Neuronal stem cell (in vitro differentiated cells): ENCODE data around the gene MAP3K15.

Experiments used
- DNase-seq: peaks from one replicate; pipeline ENCODE4 v3.0.0-alpha.2; 2013; ENCODE audit warnings: low spot score
- H2AFZ ChIP-seq: one replicate; pipeline ENCODE4 v1.6.1; 2013; ENCODE audit warnings: mild to moderate bottlenecking, low read length, inconsistent platforms
- H2AK5ac ChIP-seq: 2 replicates; pipeline ENCODE4 v1.6.1; 2013; ENCODE audit warnings: low read depth, mild to moderate bottlenecking, inconsistent platforms, low read length, moderate library complexity, mixed read lengths
- H2BK120ac ChIP-seq: 2 replicates; pipeline ENCODE4 v1.6.1; 2013; ENCODE audit warnings: low read depth, mild to moderate bottlenecking, inconsistent platforms, low read length, moderate library complexity, mixed read lengths
- H2BK12ac ChIP-seq: one replicate; pipeline ENCODE4 v1.6.1; 2013; ENCODE audit warnings: low read length, inconsistent platforms
- H2BK15ac ChIP-seq: 2 replicates; pipeline ENCODE4 v1.6.1; 2013; ENCODE audit warnings: mild to moderate bottlenecking, low read length, inconsistent platforms, mixed read lengths
- H2BK5ac ChIP-seq: one replicate; pipeline ENCODE4 v1.6.1; 2013; ENCODE audit warnings: inconsistent platforms, mild to moderate bottlenecking, low read length, moderate library complexity
- H3K14ac ChIP-seq: one replicate; pipeline ENCODE4 v1.6.1; 2013; ENCODE audit warnings: low read length, inconsistent platforms
- H3K18ac ChIP-seq: 2 replicates; pipeline ENCODE4 v1.6.1; 2013; ENCODE audit warnings: low read length, inconsistent platforms
- H3K23ac ChIP-seq: 2 replicates; pipeline ENCODE4 v1.6.1; 2013; ENCODE audit warnings: low read depth, mild to moderate bottlenecking, mixed read lengths, low read length, inconsistent platforms; ENCODE audit not compliant: poor library complexity
- H3K27ac ChIP-seq: replicated peaks from 3 replicates; pipeline ENCODE4 v1.5.1; 2013; ENCODE audit warnings: low read length, inconsistent platforms
- H3K27me3 ChIP-seq, 3 experiments: 2 replicates each; pipeline ENCODE4 v1.6.1; 2013; ENCODE audit warnings: low read length in 3 of 3, mild to moderate bottlenecking in 2 of 3, inconsistent platforms in 1 of 3, low read depth in 1 of 3, mixed read lengths in 1 of 3, moderate library complexity in 1 of 3; ENCODE audit not compliant: control insufficient read depth in 3 of 3, insufficient read depth in 3 of 3
- H3K36me3 ChIP-seq, 2 donors: replicated peaks in 1 of 2; 2 replicates each; pipeline ENCODE4 v1.6.1; 2013; ENCODE audit warnings: low read length in 2 of 2; ENCODE audit not compliant: control insufficient read depth in 2 of 2, insufficient read depth in 2 of 2
- H3K4ac ChIP-seq: 2 replicates; pipeline ENCODE4 v1.6.1; 2013; ENCODE audit warnings: inconsistent platforms, mild to moderate bottlenecking, low read length, moderate library complexity
- H3K4me1 ChIP-seq, 2 donors: 1 replicate in 1 of 2; 2 replicates in 1 of 2; pipeline ENCODE4 v1.6.1; 2013; ENCODE audit warnings: low read length in 2 of 2, low read depth in 1 of 2; ENCODE audit not compliant: control insufficient read depth in 2 of 2, insufficient read depth in 1 of 2
- H3K4me2 ChIP-seq: one replicate; pipeline ENCODE4 v1.6.1; 2013; ENCODE audit warnings: mild to moderate bottlenecking, low read length, inconsistent platforms; ENCODE audit not compliant: insufficient read depth, poor library complexity, severe bottlenecking
- H3K4me3 ChIP-seq, 2 donors: 2 replicates each; pipeline ENCODE4 v1.5.1; 2013; ENCODE audit warnings: low read length in 2 of 2, mild to moderate bottlenecking in 2 of 2, inconsistent platforms in 1 of 2, moderate library complexity in 1 of 2
- H3K79me1 ChIP-seq: one replicate; pipeline ENCODE4 v1.6.1; 2013; ENCODE audit warnings: low read depth, mild to moderate bottlenecking, inconsistent platforms, low read length, moderate library complexity
- H3K9ac ChIP-seq: one replicate; pipeline ENCODE4 v1.6.1; 2013; ENCODE audit warnings: mild to moderate bottlenecking, low read depth, low read length, inconsistent platforms; ENCODE audit not compliant: poor library complexity
- H3K9me3 ChIP-seq, 2 donors: replicated peaks in 1 of 2; 2 replicates each; pipeline versions ENCODE3 to v1.6.1; 2013; ENCODE audit warnings: low read length in 2 of 2, mild to moderate bottlenecking in 2 of 2, inconsistent platforms in 1 of 2, low read depth in 1 of 2, mixed read lengths in 1 of 2, moderate library complexity in 1 of 2; ENCODE audit not compliant: control insufficient read depth in 2 of 2, insufficient read depth in 1 of 2
- H4K8ac ChIP-seq: one replicate; pipeline ENCODE4 v1.6.1; 2013; ENCODE audit warnings: low read depth, mild to moderate bottlenecking, inconsistent platforms, low read length, moderate library complexity
- H4K91ac ChIP-seq: one replicate; pipeline ENCODE4 v1.6.1; 2013; ENCODE audit warnings: low read length, low read depth, mild to moderate bottlenecking, inconsistent platforms; ENCODE audit not compliant: poor library complexity
- WGBS, 2 donors: extraction: QIAGEN DNeasy Blood & Tissue Kit; methylation state at CpG; one replicate each; pipeline ENCODE4 v1.1.7; 2013; ENCODE audit warnings: missing lambda C conversion rate in 2 of 2, mixed read lengths in 1 of 2; ENCODE audit not compliant: insufficient read length in 2 of 2, insufficient replicate concordance in 1 of 2; ENCODE audit errors: extremely low coverage in 2 of 2; 5-methylcytosine and 5-hydroxymethylcytosine counted together

MAP3K15 gene

GRCh38 chrX:19555683-19556082 lies 40.4 kb upstream of the MAP3K15 start:
- Histone ChIP-seq H2AK5ac (no peak overlapping the region), H2BK120ac (no peak overlapping the region), H2BK15ac (no peak overlapping the region), H2AFZ (no peak overlapping the region), H3K27ac (no peak overlapping the region), H3K4me2 (no peak overlapping the region), H3K18ac (no peak overlapping the region), H3K79me1 (no peaks in the 10 kb centered on the region), H3K27me3 (no peaks in the 10 kb centered on the region), H2BK5ac (no peak overlapping the region), H2BK12ac (no peak overlapping the region), H3K9me3 (no peaks in the 10 kb centered on the region), H3K36me3 (no peaks in the 10 kb centered on the region), H3K4ac (no peak overlapping the region), H4K91ac (no peak overlapping the region), H3K4me1 (no peaks in the 10 kb centered on the region), H4K8ac (no peak overlapping the region), H3K23ac (no peak overlapping the region), H3K4me3 (no peak overlapping the region), H3K9ac (no peak overlapping the region), H3K14ac (no peak overlapping the region)
- no peak for DNase-seq
- no CpG with 5 or more reads among the region's 5 CpGs for WGBS, 2 donors

GRCh38 chrX:19555236-19555635 lies 39.9 kb upstream of the MAP3K15 start:
- Histone ChIP-seq H4K91ac (no peak overlapping the region), H3K4me3 (no peak overlapping the region), H4K8ac (no peak overlapping the region), H3K4me2 (no peak overlapping the region), H2BK15ac (no peak overlapping the region), H2BK12ac (no peak overlapping the region), H2AK5ac (no peak overlapping the region), H2BK120ac (no peak overlapping the region), H3K4ac (no peak overlapping the region), H3K9ac (no peak overlapping the region), H2AFZ (no peak overlapping the region), H3K79me1 (no peaks in the 10 kb centered on the region), H3K18ac (no peak overlapping the region), H3K36me3 (no peaks in the 10 kb centered on the region), H2BK5ac (no peak overlapping the region), H3K9me3 (no peaks in the 10 kb centered on the region), H3K27ac (no peak overlapping the region), H3K23ac (no peak overlapping the region), H3K14ac (no peak overlapping the region), H3K27me3 (no peaks in the 10 kb centered on the region), H3K4me1 (no peaks in the 10 kb centered on the region)
- WGBS, 2 donors, result no CpG with 5 or more reads among the region's 5 CpGs
- DNase-seq, result no peak

GRCh38 chrX:19554786-19555185 lies 39.5 kb upstream of the MAP3K15 start:
- Histone ChIP-seq H2AFZ (no peak overlapping the region), H3K27me3 (no peaks in the 10 kb centered on the region), H3K4me1 (no peaks in the 10 kb centered on the region), H3K9me3 (no peaks in the 10 kb centered on the region), H2AK5ac (no peak overlapping the region), H3K9ac (no peak overlapping the region), H2BK12ac (no peak overlapping the region), H2BK120ac (no peak overlapping the region), H3K4me2 (no peak overlapping the region), H3K36me3 (no peaks in the 10 kb centered on the region), H3K23ac (no peak overlapping the region), H3K14ac (no peak overlapping the region), H2BK15ac (no peak overlapping the region), H4K91ac (no peak overlapping the region), H3K4ac (no peak overlapping the region), H2BK5ac (no peak overlapping the region), H3K4me3 (no peak overlapping the region), H3K79me1 (no peaks in the 10 kb centered on the region), H4K8ac (no peak overlapping the region), H3K18ac (no peak overlapping the region), H3K27ac (no peak overlapping the region)
- DNase-seq, result no peak
- WGBS, 2 donors, result no CpG with 5 or more reads among the region's 3 CpGs

- Histone ChIP-seq H2BK12ac (no peak overlapping the region), H2AFZ (no peak overlapping the region), H3K18ac (no peak overlapping the region), H4K8ac (no peak overlapping the region), H3K9me3 (no peaks in the 10 kb centered on the region), H3K4me2 (no peak overlapping the region), H3K79me1 (no peaks in the 10 kb centered on the region), H3K4me1 (no peaks in the 10 kb centered on the region), H2AK5ac (no peak overlapping the region), H3K4ac (no peak overlapping the region), H3K9ac (no peak overlapping the region), H3K27me3 (no peaks in the 10 kb centered on the region), H3K23ac (no peak overlapping the region), H3K36me3 (no peaks in the 10 kb centered on the region), H3K14ac (no peak overlapping the region), H3K27ac (no peak overlapping the region), H2BK5ac (no peak overlapping the region), H2BK120ac (no peak overlapping the region), H3K4me3 (no peak overlapping the region), H4K91ac (no peak overlapping the region), H2BK15ac (no peak overlapping the region)
- DNase-seq, result no peak
- WGBS, 2 donors, result no CpG with 5 or more reads among the region's 6 CpGs
These were observed 37.5 kb upstream of the MAP3K15 start for GRCh38 chrX:19552793-19553192.
